GM21528 (cell line): Measurements from ENCODE around the gene TBL1X.
"Not testable (repeated sequence)": the region's sequence is repeated elsewhere in the genome, so short reads cannot be mapped to it uniquely, and the experiment has no call there.

Experiments used
- ATAC-seq: cut with Tn5 transposase; IDR thresholded peaks from one replicate; pipeline ENCODE4 v1.9.1; 2021; ENCODE audit warnings: mild to moderate bottlenecking, moderate library complexity; ENCODE audit not compliant: unreplicated experiment, low FRiP score

TBL1X gene

DNA sequence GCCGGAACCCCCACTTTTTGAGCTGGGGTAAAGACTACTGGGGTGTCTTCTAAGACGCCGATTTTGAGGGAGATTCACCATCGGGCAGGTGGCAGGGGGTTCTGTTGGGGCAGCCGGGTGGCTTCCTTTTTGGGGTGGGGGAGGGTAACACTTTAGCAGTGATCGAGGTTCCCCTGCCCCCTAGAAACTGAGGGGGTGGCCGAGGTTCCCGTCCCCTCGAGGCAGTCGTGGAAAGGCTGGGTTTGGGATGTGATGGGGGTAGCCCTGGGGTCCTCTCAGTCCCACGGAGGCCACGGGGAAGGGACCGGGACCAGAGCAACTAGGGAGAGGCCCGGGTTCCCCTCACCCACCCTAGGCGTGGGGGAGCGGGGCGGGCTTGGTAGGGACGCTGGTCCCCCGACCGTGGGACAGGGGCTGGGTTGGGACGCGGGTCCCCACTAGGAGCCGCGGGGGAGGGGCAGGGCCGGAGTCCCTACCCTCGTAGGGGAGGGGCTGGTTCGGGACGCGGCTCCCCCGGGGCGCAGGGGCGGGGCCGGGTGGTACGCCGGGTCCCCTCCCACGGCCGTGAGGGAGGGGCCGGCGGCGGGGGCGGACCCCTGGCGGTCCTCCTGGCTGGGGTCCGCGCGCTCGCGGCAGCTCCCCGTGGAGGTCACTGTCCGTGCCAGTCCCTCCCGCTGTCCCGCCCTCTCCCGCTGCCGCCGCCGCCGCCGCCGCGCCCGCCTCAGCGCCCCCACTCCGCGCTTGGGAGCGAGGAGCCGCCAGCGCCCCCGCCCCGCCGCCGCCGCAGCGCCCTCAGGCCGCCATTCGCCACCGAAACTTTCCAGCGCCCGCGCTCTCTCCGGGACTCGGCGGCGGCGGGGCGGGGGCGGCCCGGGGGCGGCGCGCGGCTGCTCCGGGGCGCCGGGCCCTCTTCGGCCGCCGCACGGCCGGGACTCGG is at the start of gene TBL1X:
Gene TBL1X, plus strand, starts transcription at position 624 of the 937 bp plus-strand sequence. CDS start 188,529 bp downstream, outside the sequence.
- ATAC-seq: no peak

DNA sequence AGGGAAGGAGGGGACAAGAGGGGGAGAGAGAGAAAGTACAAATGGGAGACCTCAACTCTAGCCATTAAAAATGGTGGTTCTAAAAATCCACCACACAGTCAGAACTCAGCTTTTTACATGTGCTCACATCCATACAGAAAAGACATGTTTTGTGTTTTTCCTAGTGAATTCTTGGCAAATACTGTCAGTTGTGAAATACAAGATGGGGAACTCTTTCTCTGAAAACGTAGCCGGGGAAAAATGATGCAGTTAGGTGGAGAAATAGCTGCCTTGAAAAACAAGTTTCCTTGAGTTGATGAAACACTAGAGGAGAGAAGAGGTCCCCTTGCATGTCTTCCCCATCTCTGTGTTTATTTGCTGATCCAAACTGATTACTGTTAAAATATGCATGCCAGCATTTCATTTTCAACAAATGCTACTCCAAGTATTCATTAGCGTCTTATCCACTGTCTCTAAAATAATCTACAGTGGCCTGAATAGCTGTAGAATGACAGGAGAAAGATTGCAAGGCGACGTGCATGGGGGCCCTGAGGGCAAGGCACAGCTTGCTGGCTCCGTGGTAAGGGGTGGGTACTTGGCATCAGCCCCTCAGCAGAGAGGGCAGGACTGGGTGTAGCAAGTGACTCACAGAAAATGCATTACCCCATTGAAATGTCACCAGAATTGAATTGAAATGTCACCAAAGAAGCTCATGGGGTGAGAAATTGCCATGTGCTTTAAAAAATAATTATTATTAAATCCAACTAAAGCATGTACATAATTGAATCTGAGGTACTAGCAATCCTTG is 48.1 kb upstream of the TBL1X start:
- no peak for ATAC-seq

DNA sequence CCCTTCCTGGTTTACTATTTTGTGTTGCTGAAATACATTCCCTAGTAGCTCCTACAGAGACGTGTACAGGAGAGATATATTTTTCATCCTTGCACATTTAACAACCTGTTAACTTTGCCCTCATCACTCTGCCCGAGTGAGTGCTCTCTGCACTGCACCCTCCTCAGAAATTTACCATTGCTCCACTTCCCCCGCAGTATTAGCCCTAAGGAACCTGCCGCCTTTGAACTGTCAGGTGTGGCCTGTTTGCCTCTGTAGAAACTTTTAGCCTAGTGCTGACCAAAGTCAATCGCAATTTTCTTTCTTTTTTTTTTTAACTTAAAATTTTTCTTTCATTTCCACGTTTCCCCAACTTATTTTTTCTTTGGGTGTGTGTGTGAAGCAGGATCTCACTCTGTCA is 46.6 kb upstream of the TBL1X start:
- ATAC-seq: no peak

DNA sequence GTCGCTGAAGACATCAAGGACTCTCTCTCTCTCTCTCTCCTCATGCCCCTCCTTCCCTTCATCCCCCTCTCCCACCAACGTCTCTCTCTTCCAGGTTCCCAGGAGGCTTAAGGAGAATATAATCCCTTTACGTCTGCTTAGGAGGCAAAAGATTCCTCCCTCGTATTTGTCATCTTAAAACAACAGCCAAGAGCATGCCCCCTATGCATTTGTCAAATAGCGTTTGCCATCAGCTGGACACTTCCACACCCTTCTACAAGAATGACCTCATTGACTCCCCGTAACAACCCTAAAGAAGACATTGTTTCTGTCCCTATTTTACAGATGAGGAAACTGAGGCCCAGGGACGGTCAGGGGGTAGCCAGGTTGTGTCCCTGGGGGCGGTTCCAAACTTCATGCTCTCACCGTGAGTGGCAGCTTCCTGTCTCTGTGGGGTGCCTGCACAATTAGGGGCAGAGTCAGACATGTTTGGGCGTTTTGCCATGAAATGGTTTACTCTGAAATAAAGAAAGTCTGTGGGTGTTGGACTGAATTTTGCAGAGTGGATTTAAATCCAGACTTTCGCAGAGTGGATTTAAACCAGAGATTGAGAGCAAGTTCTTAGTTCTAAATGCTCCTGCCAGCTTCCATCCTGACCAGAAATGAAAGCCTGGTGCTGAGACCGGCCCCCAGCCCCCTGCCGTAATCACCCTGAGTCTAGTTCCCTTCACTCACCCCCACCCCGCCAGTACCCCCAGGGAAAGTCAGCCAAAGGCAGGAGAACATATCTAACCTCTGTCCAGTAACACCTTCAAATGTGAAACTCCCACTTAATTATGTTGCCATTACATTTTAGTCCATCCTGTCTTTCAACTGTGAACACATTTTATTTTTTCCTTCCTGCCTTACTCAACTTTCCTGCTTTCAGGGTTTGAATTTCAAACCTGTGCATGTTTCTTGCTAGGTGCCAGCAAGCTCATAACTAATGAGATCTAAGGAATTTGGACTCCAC is 44.3 kb upstream of the TBL1X start:
- ATAC-seq: no peak

DNA sequence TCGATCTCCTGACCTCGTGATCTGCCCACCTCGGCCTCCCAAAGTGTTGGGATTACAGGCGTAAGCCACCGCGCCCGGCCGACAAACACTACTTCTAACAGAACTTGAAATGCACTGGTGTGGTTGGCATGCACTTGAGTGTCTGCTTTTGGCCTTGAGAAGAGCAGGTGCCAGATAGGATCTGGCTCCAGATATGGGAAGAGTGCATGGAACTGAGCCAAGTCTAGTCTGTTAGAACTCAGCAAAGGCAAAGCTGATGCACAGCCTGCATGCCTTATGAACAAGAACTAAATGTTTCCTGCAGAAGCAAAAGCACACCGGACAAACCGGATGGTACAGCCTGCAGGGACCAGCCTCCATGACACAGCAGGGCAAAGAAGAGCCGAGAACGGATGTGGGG is 35.1 kb upstream of the TBL1X start:
- no peak for ATAC-seq

DNA sequence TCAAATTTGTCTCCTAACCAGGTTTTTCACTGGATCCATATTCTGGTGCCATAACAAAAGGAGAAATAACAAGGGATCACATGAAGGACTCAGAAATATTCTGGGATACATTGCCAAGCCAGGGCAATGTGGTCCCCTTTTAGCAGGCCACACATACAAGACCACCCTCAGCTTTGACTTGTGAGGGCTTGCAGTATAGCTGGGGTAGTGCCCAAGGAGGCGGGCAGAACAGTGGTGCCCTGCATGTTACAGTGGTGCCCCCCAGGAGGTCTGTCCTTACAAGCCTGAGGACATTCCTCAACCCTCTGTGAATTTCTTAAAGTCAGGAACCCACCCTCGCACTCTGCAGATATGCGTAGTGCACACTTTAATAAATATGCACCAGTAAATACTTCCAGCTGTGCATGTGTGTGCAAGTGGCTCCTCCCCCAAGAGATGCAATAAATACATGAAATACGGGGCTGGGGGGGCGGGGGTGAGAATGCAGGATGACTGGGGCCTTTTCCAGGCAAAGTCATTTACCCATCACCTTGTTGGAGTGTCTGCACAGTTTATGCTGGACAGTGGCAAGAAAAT is 34.4 kb upstream of the TBL1X start:
- no peak for ATAC-seq

DNA sequence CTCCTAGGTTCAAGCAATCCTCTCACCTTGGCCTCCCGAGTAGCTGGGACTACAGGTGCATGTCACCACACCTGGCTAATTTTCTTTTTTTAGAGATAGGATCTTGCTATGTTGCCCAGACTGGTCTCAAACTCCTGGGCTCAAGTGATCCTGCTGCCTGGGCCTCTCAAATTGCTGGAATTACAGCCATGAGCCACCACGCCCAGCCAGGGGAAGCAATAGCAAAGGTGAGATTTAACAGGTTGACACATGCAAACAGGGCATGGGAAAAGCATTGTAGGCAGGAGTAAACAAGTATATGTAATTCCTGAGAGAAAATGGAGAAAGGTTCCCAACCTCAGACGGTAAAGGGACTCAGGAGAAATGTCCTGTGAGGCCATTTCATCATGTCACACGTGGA is 33.6 kb upstream of the TBL1X start:
- ATAC-seq: no peak

DNA sequence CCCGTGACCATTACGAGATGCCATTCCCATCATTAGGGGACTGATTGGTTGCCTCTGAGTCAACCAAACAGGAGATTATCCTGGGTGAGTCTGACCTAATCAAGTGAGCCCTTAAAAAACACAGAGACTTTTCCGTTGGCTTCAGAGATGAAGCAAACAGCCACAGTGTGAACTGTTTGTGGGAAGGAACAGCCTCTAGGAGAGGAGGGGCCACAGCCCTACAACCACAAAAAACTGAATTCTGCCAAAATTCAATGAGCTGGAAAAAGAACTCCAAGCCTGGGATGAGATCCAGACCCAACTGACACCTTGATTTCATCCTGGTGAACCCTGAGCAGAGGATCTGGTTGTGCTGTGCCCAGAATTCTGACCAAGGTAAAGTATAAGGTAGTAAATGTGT is 31.3 kb upstream of the TBL1X start:
- ATAC-seq: no peak

DNA sequence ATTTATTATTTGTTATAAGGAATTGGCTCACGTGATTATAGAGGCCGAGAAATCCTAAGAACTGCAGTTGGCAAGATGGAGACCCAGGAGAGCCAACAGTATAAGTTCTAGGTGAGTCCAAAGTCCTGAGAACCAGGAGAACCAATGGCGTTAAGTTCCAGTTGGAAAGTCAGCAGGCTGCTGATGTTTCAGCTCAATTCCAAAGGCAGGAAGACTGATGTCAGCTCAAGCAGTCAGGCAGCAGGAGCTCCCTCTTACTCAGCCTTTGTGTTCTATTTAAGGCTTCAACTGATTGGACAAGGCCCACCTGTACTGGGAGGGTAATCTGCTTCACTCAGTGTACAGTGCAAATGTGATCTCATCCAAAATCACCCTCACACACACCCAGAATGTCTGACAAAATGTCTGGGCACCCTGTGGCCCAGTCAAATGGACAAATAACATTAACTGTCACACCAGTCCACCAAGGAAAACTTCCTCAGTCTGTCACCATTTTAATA is 30.8 kb upstream of the TBL1X start:
- no peak for ATAC-seq

DNA sequence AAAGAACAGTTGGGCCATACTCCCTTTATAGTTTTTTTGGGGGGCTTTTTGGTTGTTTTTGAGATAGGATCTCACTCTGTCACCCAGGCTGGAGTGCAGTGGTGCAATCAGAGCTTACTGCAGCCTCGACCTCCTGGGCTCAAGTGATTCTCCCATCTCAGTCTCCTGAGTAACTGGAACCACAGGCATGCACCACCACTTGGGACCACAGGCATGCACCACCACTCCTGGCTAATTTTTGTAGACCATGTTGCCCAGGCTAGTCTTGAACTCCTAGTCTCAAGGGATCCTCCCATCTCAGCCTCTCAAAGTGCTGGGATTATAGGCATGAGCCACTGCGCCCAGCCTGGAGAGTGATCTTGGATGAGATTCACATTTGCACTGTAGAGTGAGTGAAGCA is 29.8 kb upstream of the TBL1X start:
- ATAC-seq: not testable (repeated sequence)

DNA sequence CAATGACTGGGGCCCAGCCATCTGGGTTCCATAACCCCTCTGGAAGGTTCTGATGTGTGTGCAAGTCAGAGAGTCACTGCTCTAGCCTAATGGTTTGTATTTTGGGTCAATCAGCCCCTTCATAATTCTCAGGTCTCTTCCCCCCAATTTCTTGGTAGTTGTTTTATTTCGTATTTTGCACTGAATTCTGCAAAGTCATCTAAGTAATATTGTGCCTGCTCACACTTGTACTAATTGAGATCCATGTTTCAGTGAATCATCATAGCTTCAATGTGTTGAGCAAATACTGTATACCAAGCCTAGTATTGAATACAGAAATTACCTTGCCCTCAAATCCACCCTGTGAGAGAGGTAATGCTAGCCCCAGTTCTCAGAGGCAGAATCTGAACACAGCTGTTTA is 28.0 kb upstream of the TBL1X start:
- no peak for ATAC-seq

DNA sequence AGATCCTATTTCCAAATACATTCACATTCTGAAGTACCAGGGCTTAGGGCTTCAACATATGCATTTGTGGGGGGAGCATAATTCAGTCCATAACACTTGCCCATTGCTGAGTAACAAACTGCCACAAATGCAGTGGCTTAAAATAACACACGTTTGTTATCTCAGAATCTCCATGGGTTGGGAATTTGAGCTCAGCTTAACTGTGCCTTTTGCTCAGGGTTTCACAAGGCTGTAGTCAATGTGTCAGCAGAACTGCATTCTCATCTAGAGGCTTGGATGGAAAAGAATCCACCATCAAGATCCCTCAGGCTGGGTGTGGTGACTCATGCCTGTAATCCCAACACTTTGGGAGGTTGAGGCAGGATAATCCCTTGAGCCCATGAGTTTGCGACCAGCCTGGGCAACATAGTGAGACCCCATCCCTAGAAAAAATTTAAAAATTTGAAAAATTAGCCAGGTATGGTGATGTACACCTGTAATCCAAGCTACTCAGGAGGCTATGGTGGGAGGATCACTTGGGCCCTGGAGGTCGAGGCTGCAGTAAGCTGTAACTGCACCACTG is 25.8 kb upstream of the TBL1X start:
- ATAC-seq: no peak

DNA sequence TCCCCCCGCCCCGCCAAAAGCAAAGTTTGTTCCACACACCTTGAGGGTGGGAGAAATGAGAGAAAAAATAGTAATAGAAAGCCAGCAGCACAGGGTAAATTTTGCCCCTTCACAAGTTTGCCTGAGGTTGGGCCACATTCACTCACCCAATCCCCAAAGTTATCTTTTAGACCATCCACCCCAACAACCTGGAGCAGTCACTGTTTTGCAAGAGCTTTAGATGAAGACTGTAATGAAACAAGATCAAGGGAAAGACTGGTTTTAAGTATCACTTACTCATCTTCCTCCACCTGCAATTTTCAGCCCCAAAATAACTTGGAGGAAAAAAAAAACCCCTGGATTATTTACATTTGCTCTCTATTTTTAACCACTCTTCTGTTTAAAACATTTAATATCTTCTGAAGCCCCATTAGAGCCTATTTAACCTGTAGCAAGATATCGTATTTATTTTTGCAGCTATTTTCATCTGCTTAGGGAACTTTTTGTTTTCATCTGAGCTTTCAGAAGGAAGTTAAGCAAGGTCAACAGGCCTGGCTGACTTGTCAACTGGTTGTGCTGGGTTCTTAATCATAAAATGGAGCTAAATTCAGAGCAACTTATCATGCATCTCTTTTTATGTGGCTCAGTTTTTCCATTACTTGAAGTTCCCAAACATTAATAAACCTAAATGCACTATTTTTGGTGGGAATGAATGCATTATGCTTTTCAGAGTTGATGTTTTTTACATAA is 24.6 kb upstream of the TBL1X start:
- ATAC-seq: no peak

DNA sequence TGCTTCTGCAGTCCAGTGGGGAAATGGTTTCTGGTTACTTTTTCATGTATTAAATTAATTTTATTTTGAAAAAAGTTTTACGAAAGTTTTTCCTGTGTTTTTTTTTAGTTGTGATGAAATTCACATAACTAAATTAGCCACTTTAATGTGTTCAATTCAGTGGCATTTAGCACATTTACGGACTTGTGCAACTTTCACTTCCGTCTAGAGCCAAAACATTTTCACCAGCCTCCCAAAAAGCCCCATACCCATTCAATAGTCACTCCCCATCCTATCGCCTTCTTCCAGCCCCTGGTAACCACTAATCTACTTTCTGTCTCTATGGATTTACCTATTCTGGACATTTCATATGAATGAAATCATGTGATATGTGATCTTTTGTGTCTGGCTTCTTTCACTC is 22.8 kb upstream of the TBL1X start:
- ATAC-seq: no peak

DNA sequence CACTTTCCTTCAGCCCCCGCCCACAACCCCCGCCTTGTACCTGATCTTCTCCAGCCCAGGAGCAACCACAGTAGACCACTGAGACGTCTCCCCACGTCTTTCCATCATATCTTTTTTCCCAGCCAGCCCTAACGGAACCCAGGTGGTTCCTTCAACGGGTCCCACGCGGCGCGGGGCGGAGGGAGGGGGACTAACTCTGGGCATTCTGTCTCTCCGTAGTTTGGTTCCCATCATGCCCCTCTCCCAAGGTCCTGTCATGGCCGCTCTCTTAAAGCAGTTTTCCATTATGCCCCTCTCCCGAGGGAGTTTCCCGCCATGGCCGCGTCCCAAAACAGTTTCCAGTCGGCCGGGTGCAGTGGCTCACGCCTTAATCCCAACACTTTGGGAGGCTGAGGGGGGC is 21.5 kb upstream of the TBL1X start:
- ATAC-seq: no peak

DNA sequence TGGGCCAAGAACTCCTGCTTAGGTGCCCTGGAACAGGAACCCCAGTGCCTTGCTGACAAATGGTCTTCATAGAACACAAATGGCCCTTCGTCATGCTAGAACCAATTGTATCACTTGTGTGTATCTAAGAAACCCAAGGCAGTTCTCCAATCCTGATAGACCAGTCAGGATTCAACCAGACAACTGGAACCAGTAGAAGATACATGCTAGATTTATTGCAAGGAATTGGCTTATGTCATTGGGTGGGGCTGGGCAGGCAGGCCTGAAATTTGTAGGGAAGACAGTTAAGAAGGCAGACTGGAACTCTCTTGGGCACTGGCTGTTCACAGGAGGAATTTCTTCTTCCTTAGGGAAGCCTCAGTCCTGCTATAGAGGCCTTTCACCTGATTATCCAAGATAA is 17.0 kb upstream of the TBL1X start:
- ATAC-seq: no peak

DNA sequence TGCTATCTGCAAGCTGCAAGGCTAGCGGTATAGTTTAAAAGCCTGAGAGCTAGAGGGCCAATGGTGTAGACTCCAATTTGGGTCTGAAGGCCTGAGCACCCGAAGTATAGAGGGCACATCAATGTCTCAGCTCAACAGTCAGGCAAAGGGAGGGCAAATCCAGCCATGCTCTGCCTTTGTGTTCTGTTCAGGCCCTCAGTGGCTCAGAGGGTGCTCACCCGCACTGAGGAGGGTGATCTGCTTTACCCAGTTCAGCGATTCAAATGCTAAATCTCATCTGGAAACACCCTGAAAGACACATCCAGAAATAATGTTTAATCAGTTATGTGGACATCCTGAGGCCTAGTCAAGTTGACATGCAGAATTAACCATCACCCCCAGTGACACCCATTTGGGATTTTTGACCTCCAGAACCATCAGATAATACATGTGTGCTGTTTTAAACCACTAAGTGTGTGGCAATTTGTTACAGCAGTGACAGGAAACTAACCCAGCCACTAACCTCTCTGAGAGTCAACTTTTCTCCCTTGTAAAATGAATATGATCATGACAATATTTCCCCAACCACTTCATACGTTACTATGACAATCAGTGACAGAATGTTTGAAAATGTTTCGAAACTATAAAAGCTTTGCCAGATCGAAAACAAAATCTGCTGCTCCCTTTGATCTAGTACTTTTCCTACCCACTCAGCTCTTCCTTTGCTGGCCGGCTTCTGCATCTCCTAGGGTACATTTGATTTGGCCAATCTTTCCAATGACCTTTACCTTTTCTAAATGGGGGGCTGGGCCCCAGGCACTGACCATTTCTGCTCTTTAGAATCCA is 8.4 kb upstream of the TBL1X start:
- no peak for ATAC-seq

DNA sequence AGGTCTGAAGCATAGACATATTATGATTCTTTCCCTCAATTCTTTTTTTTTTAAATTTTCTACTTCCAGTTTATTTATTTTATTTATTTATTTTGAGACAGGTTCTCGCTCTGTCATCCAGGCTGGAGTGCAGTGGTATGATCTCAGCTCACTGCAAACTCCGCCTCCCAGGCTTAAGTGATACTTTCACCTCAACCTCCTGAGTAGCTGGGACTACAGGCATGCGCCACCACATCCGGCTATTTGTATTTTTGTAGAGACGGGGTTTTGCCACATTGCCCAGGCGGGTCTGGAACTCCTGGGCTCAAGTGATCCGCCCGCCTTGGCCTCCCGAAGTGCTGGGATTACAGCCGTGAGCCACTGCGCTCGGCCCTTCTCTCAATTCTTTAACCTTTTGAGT is 6.8 kb upstream of the TBL1X start:
- ATAC-seq: not testable (repeated sequence)
